ENCODE measurements around the gene CLMN. TPM values are rescaled to one million over a fixed set of nuclear protein-coding genes. Genes with fewer than 3 reads are reported as not detected.
A peak's percentile ranks its signal among the peaks of the same experiment; 100 is the strongest.

Gene CLMN
- total and polyA plus RNA-seq, 2 of the 13 experiments (the other 11 are each of a cell fraction or from before 2014, with no cell fraction given), result 15.1 to 16.7 TPM

- no peaks in the 10 kb centered on the region for H3K36me3 ChIP-seq (replicated peaks in 1 of 2; ENCODE audit: control insufficient read depth in 1 of 2, insufficient read depth in 2 of 2, low read length in 2 of 2)
- no TSS peak for BruUV-seq (replicated peaks)
- DNase-seq (ENCODE audit: low spot score) (no peak), FAIRE-seq (no peak), ATAC-seq (no peak)
- H2AFZ ChIP-seq (ENCODE audit: low read length), result no peak overlapping the region
- no peak overlapping the region for H3K4me3 ChIP-seq (replicated peaks in 1 of 3; ENCODE audit: insufficient read depth in 1 of 3, low read depth in 2 of 3, low read length in 3 of 3)
- POLR2A ChIA-PET, result no interaction called here
- no peak for TF ChIP-seq REXO4 (CRISPR knock-in tag; IDR thresholded peaks at IDR 0.05; ENCODE audit: borderline replicate concordance)
- no peak overlapping the region for H3K9ac ChIP-seq (ENCODE audit: insufficient read depth, low read depth, low read length)
- WGBS (ENCODE audit: low lambda C conversion rate), result 46% methylated on average over 5 of the region's 5 CpGs
- H4K20me1 ChIP-seq (ENCODE audit: insufficient read depth, low read length), result no peaks in the 10 kb centered on the region
- H3K4me2 ChIP-seq (ENCODE audit: low read depth, low read length), result no peak overlapping the region
- CTCF ChIA-PET (ENCODE audit: low intra/inter-chr PET ratio, low total read pairs), result no interaction called here
- no peak overlapping the region for H3K27ac ChIP-seq (ENCODE audit: extremely low read length, insufficient read depth, low read length)
- no peaks in the 10 kb centered on the region for H3K79me2 ChIP-seq (ENCODE audit: insufficient read depth, low read length)
- H3K9me3 ChIP-seq (ENCODE audit: low read length), result no peaks in the 10 kb centered on the region
- intact Hi-C loops (cut with micrococcal nuclease; ENCODE audit: unreplicated experiment), result no loop called here
- 0 out of 5 replicates have a peak, but pooled peaks cover 0 to 11% of the 10 kb centered on the region in 2 experiments for H3K27me3 ChIP-seq (ENCODE audit: control insufficient read depth in 1 of 2, insufficient read depth in 2 of 2, low read length in 2 of 2)
- peaks cover 25% of the 10 kb centered on the region for H3K4me1 ChIP-seq (ENCODE audit: insufficient read depth, low read length)
- in situ Hi-C loops (cut with HindIII; ENCODE audit: extremely low pct_ligation_motif_present, low pct_unique_long_range_greater_than_20kb), result no loop called here
Measured at GRCh38 chr14:95345032-95345431, 25.3 kb upstream of the CLMN start.

- H3K4me1 ChIP-seq (ENCODE audit: insufficient read depth, low read length), result peaks cover 30% of the 10 kb centered on the region
Measured at GRCh38 chr14:95344536-95344935, 24.8 kb upstream of the CLMN start.

More at GRCh38 chr14:95344536-95344935, 24.8 kb upstream of the CLMN start:
- FAIRE-seq (no peak), ATAC-seq (no peak), DNase-seq (ENCODE audit: low spot score) (no peak)
- H3K36me3 ChIP-seq (replicated peaks in 1 of 2; ENCODE audit: control insufficient read depth in 1 of 2, insufficient read depth in 2 of 2, low read length in 2 of 2), result no peaks in the 10 kb centered on the region
- 0 out of 5 replicates have a peak, but pooled peaks cover 0 to 11% of the 10 kb centered on the region in 2 experiments for H3K27me3 ChIP-seq (ENCODE audit: control insufficient read depth in 1 of 2, insufficient read depth in 2 of 2, low read length in 2 of 2)
- H3K79me2 ChIP-seq (ENCODE audit: insufficient read depth, low read length), result no peaks in the 10 kb centered on the region
- ChIA-PET POLR2A (no interaction called here), CTCF (ENCODE audit: low intra/inter-chr PET ratio, low total read pairs) (no interaction called here)
- peak; percentile 67 for TF ChIP-seq ATF7 (IDR thresholded peaks at IDR 0.05)
- TF ChIP-seq ATF7 (CRISPR knock-in tag; IDR thresholded peaks at IDR 0.05), result no peak
- peak; percentile 63 for TF ChIP-seq CREB1 (IDR thresholded peaks at IDR 0.05)
- no peak for TF ChIP-seq CREB1 (CRISPR knock-in tag; IDR thresholded peaks at IDR 0.05)
- no peak for TF ChIP-seq ZFYVE20 (CRISPR knock-in tag; IDR thresholded peaks at IDR 0.05; ENCODE audit: borderline replicate concordance, low read depth)
- H3K4me2 ChIP-seq (ENCODE audit: low read depth, low read length), result no peak overlapping the region
- H3K27ac ChIP-seq (ENCODE audit: extremely low read length, insufficient read depth, low read length), result no peak overlapping the region
- no peaks in the 10 kb centered on the region for H3K9me3 ChIP-seq (ENCODE audit: low read length)
- H3K4me3 ChIP-seq (replicated peaks in 1 of 3; ENCODE audit: insufficient read depth in 1 of 3, low read depth in 2 of 3, low read length in 3 of 3), result no peak overlapping the region
- H4K20me1 ChIP-seq (ENCODE audit: insufficient read depth, low read length), result no peaks in the 10 kb centered on the region
- no TSS peak for BruUV-seq (replicated peaks)
- no peak overlapping the region for H3K9ac ChIP-seq (ENCODE audit: insufficient read depth, low read depth, low read length)
- intact Hi-C loops (cut with micrococcal nuclease; ENCODE audit: unreplicated experiment), result no loop called here
- no peak overlapping the region for H2AFZ ChIP-seq (ENCODE audit: low read length)
- in situ Hi-C loops (cut with HindIII; ENCODE audit: extremely low pct_ligation_motif_present, low pct_unique_long_range_greater_than_20kb), result no loop called here

All from HepG2 (cell line).